Anterior cingulate cortex (tissue), 58 donors: ENCODE data around the gene ADAM8.

ENCODE experiments used
- DNase-seq, 58 donors: peaks; one replicate each; lab custom pipeline; 2025; lab: John Stamatoyannopoulos, UW

ADAM8 gene

GRCh38 chr10:133283931-133284330 is 7.3 kb upstream of the ADAM8 start:
- DNase-seq = no peak

- DNase-seq = no peak
Measured at GRCh38 chr10:133282846-133283390, 6.2 kb upstream of the ADAM8 start.

GRCh38 chr10:133281628-133282372 is 5.1 kb upstream of the ADAM8 start:
- DNase-seq = no peak

- no peak for DNase-seq
Measured at GRCh38 chr10:133281084-133281483, 4.4 kb upstream of the ADAM8 start.

- no peak for DNase-seq
Measured at GRCh38 chr10:133280391-133281059, 3.9 kb upstream of the ADAM8 start.

DNA sequence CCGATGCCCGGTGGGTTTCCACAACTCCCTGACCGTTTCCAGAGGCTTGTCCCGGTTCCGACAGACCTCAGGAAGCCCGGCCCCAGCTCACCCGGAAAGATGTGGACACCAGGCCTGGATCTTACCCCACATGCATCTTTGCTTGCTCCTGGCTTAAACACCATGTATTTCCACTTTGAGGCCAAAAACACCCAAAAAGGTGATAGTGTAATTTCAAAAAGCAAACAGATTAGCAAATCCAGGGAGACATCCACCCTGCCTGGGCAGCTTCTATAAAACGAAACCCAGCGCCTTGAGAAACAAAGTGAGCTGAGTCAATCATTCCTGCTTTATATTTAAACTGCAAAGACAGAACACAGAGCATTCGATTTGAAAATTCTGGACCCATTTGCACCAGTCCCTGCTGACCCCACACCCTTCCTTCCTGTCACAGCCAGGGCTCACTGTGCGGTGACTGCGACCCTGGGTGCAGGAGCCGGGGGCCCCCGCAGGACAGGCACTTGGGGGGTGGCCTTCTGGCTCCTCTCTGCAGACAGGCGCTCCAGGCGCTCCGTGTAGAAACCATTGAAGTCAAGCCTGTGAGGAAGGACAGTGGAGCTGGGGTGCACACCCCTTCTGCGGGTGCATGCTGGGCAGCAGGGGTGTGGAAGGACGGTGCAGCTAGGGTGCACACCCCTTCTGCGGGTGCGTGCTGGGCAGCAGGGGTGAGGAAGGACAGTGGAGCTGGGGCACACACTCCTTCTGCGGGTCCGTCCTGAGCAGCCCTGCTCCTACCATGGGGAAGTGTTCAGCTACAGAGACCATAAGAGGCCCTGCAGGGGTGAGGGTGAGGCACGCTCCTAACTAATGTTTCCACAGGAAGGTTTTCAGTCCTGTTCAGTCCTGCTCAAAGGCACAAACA is 2.9 kb upstream of the ADAM8 start:
- no peak for DNase-seq

DNA sequence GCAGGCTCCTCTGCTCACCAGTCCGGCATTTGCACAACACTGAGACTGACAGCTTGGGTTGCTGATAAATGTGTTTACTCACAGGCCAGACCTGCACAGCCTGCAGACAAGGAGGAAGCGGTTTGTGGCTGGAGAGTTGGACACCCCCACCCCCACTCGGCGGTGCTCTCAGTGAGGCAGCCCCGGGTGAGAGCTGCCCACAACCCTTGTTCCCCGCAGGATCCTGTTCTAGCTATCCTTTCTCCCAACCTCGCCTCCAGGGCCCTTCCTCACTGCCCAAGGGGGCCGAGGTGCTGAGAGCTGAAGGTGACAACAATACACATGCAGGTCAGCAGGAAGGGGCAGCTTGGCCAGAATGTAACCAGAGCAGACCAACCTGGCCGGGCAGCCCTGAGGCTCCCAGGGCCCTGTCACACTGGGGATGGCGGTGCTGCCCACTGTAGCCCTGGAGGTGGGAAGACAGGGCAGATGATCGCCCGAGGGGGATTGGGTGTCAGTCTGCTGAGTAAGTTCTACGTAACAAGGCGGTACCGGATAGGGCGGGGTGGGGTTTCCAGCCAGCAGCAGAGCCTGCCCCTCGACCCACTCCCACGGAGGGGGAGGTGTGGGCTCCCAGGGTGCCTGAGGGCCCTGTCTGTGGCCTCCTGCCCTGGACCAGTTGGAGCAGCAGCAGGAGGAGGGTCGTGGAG is 2.1 kb upstream of the ADAM8 start:
- peak in 5 of 58 donors; percentile 19 to 26 (median 21) for DNase-seq

GRCh38 chr10:133277993-133278576 is 1.4 kb upstream of the ADAM8 start:
- no peak for DNase-seq

DNA sequence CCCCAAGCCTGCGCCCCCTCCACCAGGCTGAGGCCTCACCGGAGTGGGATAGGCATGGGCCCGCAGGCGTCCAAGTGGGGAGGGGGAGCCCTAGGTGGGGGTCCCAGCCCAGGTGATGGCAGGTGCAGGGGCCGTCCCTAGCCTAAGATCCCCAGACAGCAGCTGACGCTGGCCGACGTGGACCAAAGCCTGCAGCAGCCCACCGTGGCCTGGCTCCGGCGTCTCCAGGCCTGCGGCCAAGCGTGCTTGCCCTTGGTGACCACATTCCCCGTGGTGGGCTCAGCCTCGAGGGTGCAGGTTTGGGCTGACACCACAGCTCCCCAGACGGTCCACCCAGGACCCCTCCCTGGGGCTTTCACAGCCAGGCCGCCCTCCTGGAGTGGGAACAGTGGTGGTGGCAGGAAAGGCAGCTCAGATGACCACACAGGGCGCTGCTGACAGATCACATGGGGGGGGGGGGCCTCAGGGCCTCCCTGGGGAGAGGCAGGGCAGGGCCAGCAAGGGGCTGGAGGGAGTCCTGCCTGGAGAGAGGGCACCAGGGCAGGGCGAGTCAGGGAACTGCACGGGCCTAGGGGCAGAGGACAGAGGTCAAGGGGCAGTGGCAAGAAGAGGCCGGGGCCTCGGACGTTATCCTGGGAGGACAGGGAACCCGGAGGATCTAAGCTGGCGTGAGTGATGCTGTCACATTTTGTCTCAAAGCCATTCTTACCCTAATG is 767 bp upstream of the ADAM8 start:
- no peak for DNase-seq

DNA sequence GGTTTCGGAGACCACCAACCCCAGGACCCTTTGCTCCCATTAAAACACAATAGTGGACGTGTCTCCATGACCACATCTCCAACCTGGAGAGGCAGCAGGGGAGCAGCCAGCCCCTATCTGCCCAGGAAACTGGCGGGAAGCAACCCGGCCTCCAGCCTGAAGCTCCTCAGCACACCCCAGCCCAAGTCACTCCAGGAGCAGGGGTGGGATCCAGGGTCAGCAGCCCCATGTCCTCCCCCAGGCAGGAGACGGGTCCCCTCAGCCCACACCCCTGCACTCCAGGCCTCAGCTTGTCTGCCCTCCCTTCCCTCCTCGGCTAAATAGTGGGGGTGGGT is 601 bp downstream of the ADAM8 start:
- no peak for DNase-seq

GRCh38 chr10:133275684-133276092 is 980 bp downstream of the ADAM8 start:
- no peak for DNase-seq

- no peak for DNase-seq
Measured at GRCh38 chr10:133274751-133275683, 1.7 kb downstream of the ADAM8 start.

DNA sequence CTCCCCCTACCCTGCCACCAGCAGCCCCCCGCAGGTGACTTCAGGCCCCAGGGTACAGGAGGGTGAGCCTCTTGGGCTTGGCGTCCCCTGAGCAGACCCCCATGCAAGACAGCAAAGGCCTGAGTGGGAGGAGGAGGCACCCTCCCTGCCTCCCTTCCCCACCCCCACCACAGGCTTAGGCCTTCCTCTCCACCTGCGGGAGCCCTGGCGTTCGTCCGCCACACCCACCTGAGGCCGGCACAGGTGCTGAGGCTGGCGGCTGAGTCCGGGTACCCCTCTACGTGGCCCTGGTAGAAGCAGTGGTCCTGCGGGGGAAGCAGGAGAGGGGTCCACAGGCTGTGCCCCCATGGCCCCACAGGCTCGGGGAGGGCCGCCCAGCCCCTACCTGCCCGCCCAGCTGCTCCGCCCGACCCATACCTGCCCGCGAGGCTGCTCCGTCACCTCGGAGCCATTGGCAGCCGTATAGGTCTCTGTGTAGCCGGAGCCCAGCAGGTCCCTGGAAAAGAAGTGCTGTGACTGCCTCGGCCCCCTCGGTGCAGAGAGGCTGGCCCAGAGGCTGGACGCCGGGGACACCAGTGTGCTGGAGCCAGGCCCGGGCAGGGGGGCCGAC is 3.0 kb downstream of the ADAM8 start:
- DNase-seq = no peak

GRCh38 chr10:133272964-133273420 is 3.7 kb downstream of the ADAM8 start:
- no peak for DNase-seq

DNA sequence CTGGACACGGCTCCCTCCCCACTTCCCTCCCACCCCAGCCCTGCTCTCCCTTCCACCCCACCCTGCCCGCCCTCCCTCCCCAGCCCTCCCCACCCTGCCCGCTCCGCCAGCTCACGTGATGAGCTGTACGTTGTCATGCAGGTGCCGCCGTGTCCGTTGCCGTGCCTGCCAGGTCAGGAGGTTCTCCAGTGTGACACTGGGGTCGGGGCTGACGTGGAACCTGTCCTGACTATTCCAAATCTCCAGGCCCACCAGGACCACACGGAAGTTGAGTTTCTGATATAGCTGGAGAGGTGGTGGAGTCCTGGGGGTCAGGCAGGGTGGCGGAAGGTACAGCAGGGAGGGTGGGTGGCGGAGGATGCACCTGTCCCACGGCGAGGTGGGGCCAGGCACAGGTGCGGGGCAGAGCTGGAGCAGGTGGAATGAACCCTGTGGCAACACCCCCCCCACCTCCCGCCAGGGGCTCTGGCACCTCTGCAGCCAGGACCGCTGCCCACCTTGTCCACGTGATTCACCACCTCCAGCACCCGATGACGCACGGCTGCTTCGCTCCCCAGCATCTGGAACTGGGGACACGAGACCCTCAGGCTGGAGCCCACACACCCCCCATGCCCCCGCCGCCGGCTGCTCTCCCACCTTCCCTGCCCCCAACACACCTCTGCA is 4.2 kb downstream of the ADAM8 start:
- DNase-seq = no peak

GRCh38 chr10:133271521-133272300 is 5.0 kb downstream of the ADAM8 start:
- DNase-seq = no peak
